Progenitor cell of endocrine pancreas (in vitro differentiated cells): ENCODE data around the gene ITSN2. TPM values are rescaled to one million over a fixed set of nuclear protein-coding genes. Genes with fewer than 3 reads are reported as not detected.

Experiments used
- DNase-seq: peaks from one replicate; pipeline ENCODE4 v3.0.0; 2021; ENCODE audit warnings: low spot score; ENCODE audit not compliant: unreplicated experiment
- H3K27ac Mint-ChIP-seq: 2 replicates; pipeline ENCODE4 v1.8.0; 2021; ENCODE audit warnings: mild to moderate bottlenecking, moderate library complexity, mixed read lengths
- H3K27me3 Mint-ChIP-seq: 2 replicates; pipeline ENCODE4 v1.8.0; 2021; ENCODE audit warnings: mixed read lengths
- H3K36me3 Mint-ChIP-seq: 2 replicates; pipeline ENCODE4 v1.8.0; 2022; ENCODE audit warnings: mixed read lengths; ENCODE audit not compliant: insufficient read depth
- H3K4me1 Mint-ChIP-seq: 2 replicates; pipeline ENCODE4 v1.8.0; 2021; ENCODE audit warnings: low read depth, mixed read lengths
- H3K4me3 Mint-ChIP-seq: 2 replicates; pipeline ENCODE4 v1.8.0; 2021; ENCODE audit warnings: low read depth, mild to moderate bottlenecking, moderate library complexity, mixed read lengths
- H3K9me3 Mint-ChIP-seq: 2 replicates; pipeline ENCODE4 v1.8.0; 2021; ENCODE audit warnings: low read depth, mixed read lengths
- total RNA-seq: library from RNA; stranded (reverse); gene quantifications from 2 replicates; pipeline ENCODE4 v1.2.1, GENCODE V29; 2021
- TF ChIP-seq, protein P1 (sequence below): fragments of 200-600 bp; sonication (generic); IDR thresholded peaks from one replicate; pipeline ENCODE4 v1.5.0; 2021; ENCODE audit warnings: antibody characterized with exemption, mild to moderate bottlenecking; ENCODE audit not compliant: unreplicated experiment

Gene ITSN2
- total RNA-seq, 1 donor from 2014 or later = 26.7 TPM

DNA sequence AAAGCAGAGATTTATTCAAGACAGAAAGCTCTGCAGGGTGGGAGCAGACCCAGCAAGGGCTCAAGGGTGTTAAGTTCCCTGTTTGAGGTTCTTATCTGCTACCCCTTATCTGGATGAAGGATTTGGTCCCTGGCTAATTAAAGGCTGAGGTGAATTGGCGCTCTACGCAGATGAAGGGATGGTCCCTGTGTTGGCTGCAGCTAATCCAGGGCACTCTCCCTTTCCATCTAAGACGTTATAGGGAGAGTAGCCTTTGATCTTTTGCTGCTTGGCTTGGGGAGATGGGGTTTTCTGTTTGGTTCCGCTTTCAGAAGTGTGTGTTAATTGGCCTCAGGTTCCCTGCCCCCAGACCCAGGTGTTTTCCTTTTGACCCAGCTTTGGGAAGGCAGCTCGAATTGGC, 168.5 kb downstream of the ITSN2 start:
- DNase-seq = no peak
- no peak overlapping the region for H3K27ac Mint-ChIP-seq
- peaks cover 55% of the 10 kb centered on the region for H3K27me3 Mint-ChIP-seq
- peaks cover 9% of the 10 kb centered on the region for H3K4me1 Mint-ChIP-seq
- peaks cover 5% of the 10 kb centered on the region for H3K36me3 Mint-ChIP-seq
- TF ChIP-seq, protein P1, sequence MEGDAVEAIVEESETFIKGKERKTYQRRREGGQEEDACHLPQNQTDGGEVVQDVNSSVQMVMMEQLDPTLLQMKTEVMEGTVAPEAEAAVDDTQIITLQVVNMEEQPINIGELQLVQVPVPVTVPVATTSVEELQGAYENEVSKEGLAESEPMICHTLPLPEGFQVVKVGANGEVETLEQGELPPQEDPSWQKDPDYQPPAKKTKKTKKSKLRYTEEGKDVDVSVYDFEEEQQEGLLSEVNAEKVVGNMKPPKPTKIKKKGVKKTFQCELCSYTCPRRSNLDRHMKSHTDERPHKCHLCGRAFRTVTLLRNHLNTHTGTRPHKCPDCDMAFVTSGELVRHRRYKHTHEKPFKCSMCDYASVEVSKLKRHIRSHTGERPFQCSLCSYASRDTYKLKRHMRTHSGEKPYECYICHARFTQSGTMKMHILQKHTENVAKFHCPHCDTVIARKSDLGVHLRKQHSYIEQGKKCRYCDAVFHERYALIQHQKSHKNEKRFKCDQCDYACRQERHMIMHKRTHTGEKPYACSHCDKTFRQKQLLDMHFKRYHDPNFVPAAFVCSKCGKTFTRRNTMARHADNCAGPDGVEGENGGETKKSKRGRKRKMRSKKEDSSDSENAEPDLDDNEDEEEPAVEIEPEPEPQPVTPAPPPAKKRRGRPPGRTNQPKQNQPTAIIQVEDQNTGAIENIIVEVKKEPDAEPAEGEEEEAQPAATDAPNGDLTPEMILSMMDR = no peak
- H3K4me3 Mint-ChIP-seq = no peak overlapping the region
- H3K9me3 Mint-ChIP-seq = peaks cover 11% of the 10 kb centered on the region

DNA sequence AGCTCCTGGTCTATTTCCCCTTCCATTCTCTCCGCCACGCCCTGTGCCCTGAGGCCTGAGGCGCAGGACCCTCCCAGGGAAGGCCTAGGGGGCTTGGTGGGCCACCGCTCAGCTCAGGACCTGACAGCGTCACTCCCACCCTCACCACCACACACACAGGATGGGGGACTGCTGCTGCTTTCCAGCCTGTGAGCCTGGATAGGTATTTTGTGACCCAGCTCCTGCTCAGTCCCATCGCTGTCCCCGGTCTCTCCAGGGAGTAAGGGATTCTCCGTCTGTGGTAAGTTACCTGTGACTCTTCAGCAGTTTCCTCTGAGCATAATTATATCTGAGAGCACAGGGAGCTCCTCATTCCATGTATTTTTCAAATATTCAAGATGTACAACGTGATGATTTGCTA, 169.2 kb downstream of the ITSN2 start:
- Mint-ChIP-seq H3K9me3 (peaks cover 11% of the 10 kb centered on the region), H3K27ac (no peak overlapping the region), H3K4me3 (no peak overlapping the region), H3K27me3 (peaks cover 56% of the 10 kb centered on the region), H3K4me1 (peaks cover 9% of the 10 kb centered on the region), H3K36me3 (peaks cover 5% of the 10 kb centered on the region)
- TF ChIP-seq, protein P1 = no peak
- no peak for DNase-seq

DNA sequence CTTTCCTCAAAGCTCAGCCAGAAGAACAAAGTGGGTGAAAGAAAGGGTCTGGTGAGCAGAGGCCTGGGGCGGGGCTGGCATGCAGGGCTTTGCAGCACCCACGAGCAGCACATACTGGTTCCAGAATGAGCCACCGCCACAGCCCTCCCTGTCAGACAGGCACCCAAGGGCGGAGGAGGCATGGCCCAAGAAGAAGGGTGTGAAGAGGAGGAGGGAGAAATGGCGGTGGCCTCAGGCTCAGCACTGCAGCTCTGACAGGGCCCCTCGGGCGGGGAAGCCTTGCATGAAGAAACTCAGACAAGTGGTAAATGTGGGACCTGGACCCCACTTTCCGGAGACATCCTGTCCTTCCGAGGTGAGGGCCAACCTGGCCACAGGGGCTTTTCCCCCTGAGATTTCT, 169.8 kb downstream of the ITSN2 start:
- Mint-ChIP-seq H3K27ac (no peak overlapping the region), H3K4me3 (no peak overlapping the region), H3K27me3 (peaks cover 56% of the 10 kb centered on the region), H3K9me3 (peaks cover 11% of the 10 kb centered on the region), H3K4me1 (peaks cover 9% of the 10 kb centered on the region), H3K36me3 (peaks cover 5% of the 10 kb centered on the region)
- TF ChIP-seq, protein P1 = no peak
- DNase-seq = no peak

DNA sequence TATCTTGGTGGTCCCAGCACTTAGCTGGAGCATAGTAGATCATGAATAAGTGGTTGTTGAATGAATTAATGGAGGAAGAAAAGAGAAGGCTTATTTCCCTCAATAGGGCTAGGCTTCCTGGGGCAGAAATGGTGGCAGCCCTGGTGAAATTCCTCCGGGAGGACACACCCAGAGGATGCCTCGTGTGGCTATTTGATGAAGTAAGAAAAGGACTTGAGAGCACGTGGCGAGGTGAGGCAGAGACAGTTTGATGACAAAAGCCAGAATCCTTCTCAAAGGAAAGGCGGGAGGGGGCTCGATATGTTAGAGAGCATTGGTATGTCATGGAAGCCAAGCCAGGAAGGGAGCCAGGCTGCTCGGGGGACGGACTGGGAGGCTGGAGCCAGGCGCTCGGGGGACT, 170.8 kb downstream of the ITSN2 start:
- DNase-seq = no peak

DNA sequence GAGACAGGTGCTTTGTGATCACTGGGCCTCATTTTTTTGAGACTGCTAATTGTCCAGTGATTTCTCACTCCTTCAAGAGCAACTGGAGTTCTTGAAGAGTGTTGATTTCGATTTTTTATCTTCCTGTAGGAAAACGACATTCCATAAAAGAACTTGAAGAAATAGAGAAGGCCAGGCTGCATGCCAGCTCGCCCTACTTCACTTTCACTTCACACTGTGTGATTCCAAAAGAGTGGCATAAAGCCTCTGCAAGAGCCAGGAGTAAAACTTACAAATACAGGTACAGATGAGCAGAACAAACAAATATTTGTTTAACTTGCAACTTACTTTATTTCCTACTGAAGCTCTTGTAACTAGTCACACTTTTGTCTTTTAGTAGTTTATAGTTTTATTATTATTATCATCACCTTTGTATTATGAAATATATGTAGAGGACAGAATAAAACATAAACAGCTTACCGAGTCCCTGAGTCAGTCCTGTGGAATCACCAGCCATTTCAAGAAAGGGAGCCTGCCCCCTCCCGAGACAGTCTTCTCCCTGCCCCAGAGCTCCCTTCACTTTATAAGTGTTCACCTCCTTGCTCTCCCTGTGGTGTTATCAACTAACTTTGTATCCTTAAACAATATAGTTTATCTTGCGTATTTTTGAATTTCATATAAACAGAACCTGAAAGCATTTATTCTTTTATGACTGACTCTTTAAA, 176.8 kb downstream of the ITSN2 start:
- no peak for DNase-seq
- Mint-ChIP-seq H3K36me3 (peaks cover 5% of the 10 kb centered on the region), H3K9me3 (peaks cover 11% of the 10 kb centered on the region), H3K27me3 (peaks cover 26% of the 10 kb centered on the region), H3K27ac (no peak overlapping the region), H3K4me3 (no peak overlapping the region), H3K4me1 (peaks cover 3% of the 10 kb centered on the region)
- TF ChIP-seq, protein P1 = no peak

More for the DNA sequence above, 170.8 kb downstream of the ITSN2 start:
- Mint-ChIP-seq H3K4me1 (peaks cover 9% of the 10 kb centered on the region), H3K27me3 (peaks cover 56% of the 10 kb centered on the region), H3K9me3 (peaks cover 11% of the 10 kb centered on the region), H3K36me3 (peaks cover 5% of the 10 kb centered on the region), H3K4me3 (no peak overlapping the region), H3K27ac (no peak overlapping the region)
- TF ChIP-seq, protein P1 = no peak
